H1 (cell line): Measurements from ENCODE around the gene EPHA2. TPM values are rescaled to one million over a fixed set of nuclear protein-coding genes. Genes with fewer than 3 reads are reported as not detected.

ENCODE experiments used
- BACH1 ChIP-seq: IDR thresholded peaks from 2 replicates; pipeline ENCODE4 v1.6.1; 2012; ENCODE audit warnings: low read length, improper control_type of control experiment
- CHD7 ChIP-seq: fragments of 300-600 bp; sonication (generic); IDR thresholded peaks from 2 replicates; pipeline ENCODE4 v1.7.1; 2012; ENCODE audit warnings: low read length, moderate library complexity, mild to moderate bottlenecking, inconsistent platforms; ENCODE audit not compliant: insufficient replicate concordance
- CREB1 ChIP-seq: IDR thresholded peaks from 2 replicates; pipeline ENCODE4 v1.6.1; 2012; ENCODE audit warnings: inconsistent platforms
- GABPA ChIP-seq: IDR thresholded peaks from 2 replicates; pipeline ENCODE4 v1.6.1; 2011; ENCODE audit warnings: mild to moderate bottlenecking, low read length, moderate library complexity, borderline replicate concordance; ENCODE audit not compliant: insufficient read depth
- HDAC2 ChIP-seq, 2 experiments: fragments of 300-600 bp in 1 of 2; sonication (generic) in 1 of 2; IDR thresholded peaks; 2 replicates each; pipeline ENCODE4 v1.6.1; 2011 to 2012; ENCODE audit warnings: low read depth in 2 of 2, low read length in 2 of 2, mild to moderate bottlenecking in 2 of 2, moderate library complexity in 2 of 2, borderline replicate concordance in 1 of 2, inconsistent platforms in 1 of 2
- KDM4A ChIP-seq: IDR thresholded peaks from one replicate; pipeline ENCODE4 v1.7.1; 2012; ENCODE audit warnings: low read depth, mild to moderate bottlenecking, moderate library complexity, low read length, inconsistent platforms; ENCODE audit not compliant: severe bottlenecking
- POU5F1 ChIP-seq: IDR thresholded peaks from 2 replicates; pipeline ENCODE4 v1.6.1; 2011; ENCODE audit warnings: low read depth, mild to moderate bottlenecking, low read length, moderate library complexity
- RAD21 ChIP-seq, 2 experiments: IDR thresholded peaks in 1 of 2; conservative IDR thresholded peaks in 1 of 2; 2 replicates each; pipeline ENCODE4 v1.6.1; 2011; ENCODE audit warnings: low read depth in 2 of 2, low read length in 2 of 2, improper control_type of control experiment in 1 of 2, inconsistent platforms in 1 of 2, mild to moderate bottlenecking in 1 of 2, moderate library complexity in 1 of 2
- SAP30 ChIP-seq: fragments of 300-600 bp; sonication (generic); IDR thresholded peaks from 2 replicates; pipeline ENCODE4 v1.7.1; 2012; ENCODE audit warnings: low read length, moderate library complexity, mild to moderate bottlenecking, inconsistent platforms; ENCODE audit not compliant: insufficient read depth, insufficient replicate concordance
- TEAD4 ChIP-seq: IDR thresholded peaks from 2 replicates; pipeline ENCODE4 v1.6.1; 2012; ENCODE audit warnings: low read depth, low read length, inconsistent platforms, mixed read lengths
- polyA plus RNA-seq, 7 experiments: library from polyadenylated mRNA; depleted of rRNA in 3 of 7; stranded (reverse) in 5 of 7; unstranded in 2 of 7; fragments of >200 nt in 5 of 7; fragments of 200-250 nt in 2 of 7; gene quantifications; 1 replicate in 5 of 7; 2 replicates in 1 of 7; 4 replicates in 1 of 7; pipeline versions ENCODE4 v1.2.1 to v1.2.3, GENCODE V29; 2011 to 2013; ENCODE audit warnings: missing spikeins in 2 of 7, mixed read lengths in 2 of 7
- total RNA-seq: library from RNA; stranded (reverse); fragmentation: NEBNext Ultra II Directional; extraction: Animal tissue kit (Norgen Biotek cat#: 25700); gene quantifications from 2 replicates; pipeline ENCODE4 v1.2.1, GENCODE V29; 2021

Gene EPHA2
- total and polyA plus RNA-seq, 2 of the 8 experiments (the other 6 are each of a cell fraction or from before 2014, with no cell fraction given) = 26.8 to 33.6 TPM

DNA sequence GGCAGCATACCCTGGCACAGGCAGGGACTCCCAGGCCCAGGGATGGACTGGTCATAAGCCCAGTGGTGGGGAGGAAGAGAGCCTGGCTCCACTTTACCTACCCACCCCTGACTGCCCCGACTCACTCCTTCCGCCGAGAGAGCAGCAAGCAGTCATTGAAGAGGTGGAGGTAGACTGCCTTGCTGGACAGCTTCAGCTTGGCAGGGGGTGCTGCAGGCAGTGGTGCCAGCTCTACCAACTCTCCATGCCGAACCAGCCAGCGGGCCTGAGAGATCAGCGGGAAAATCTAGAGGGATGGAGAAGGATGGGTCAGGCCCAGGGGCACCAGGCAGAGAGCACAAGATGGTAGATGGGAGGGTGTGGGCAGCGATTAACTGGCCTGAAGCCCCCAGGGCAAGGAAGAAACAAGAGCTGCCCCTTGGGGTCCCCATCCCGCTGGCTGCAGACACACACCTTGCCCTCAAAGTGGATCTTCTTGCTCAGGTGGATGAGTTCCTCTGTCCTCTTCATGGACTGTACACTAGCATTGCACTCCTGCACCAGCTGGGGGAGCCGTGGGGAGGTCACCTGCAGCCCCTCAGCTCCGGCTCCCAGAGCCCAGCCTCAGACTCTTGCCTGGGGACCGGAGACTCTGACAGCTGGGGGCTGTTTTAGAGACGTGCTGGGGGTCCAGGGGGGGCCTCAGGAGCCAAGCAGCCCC lies 48.9 kb upstream of the EPHA2 start (continued):
- no peak for TF ChIP-seq CHD7
- TF ChIP-seq HDAC2 (IDR thresholded peaks at IDR 0.05; ENCODE audit: borderline replicate concordance in 1 of 2, low read depth in 2 of 2, low read length in 2 of 2) = no peak
- TF ChIP-seq KDM4A = no peak
- TF ChIP-seq GABPA = no peak
- TF ChIP-seq SAP30 = no peak
- TF ChIP-seq RAD21 (IDR thresholded peaks at IDR 0.05 in 1 of 2, conservative IDR thresholded peaks at IDR 0.05 in 1 of 2; ENCODE audit: low read depth in 2 of 2, low read length in 2 of 2) = peak; percentile 61 to 74
- no peak for TF ChIP-seq CREB1
- TF ChIP-seq BACH1 = no peak
- TF ChIP-seq POU5F1 = no peak
- no peak for TF ChIP-seq TEAD4
